ENCODE measurements around the gene FAM151A.
"Not testable (repeated sequence)": the region's sequence is repeated elsewhere in the genome, so short reads cannot be mapped to it uniquely, and the experiment has no call there.

The FAM151A gene

GRCh38 chr1:54636461-54637446, 13.4 kb upstream of the FAM151A start:
- DNase-seq, result not testable (repeated sequence)

GRCh38 chr1:54635804-54636203, 12.5 kb upstream of the FAM151A start:
- DNase-seq, result not testable (repeated sequence)

DNA sequence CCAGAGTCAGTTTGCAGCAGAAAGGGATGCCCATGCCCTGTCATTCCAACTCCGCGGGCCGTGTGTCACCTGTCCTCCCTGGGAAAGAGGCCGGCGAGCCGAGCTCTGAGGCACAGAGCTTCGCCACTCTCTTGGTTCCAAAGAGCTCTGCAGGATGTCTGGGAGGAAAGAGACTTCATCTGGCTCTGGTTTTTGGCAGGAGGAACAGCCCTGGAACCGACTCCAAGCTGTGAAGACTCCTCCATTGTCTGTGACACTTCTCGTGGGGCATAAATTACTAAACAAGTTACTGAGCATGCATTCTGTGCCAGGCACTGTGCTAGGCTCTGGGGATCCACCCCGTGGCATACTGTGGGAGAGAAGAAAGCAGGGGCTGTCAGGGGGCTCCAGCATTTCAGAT, 3.9 kb upstream of the FAM151A start:
- no peak for DNase-seq

- no peak for DNase-seq
These were observed 1.4 kb upstream of the FAM151A start for GRCh38 chr1:54624466-54625464.

GRCh38 chr1:54619749-54620148, 3.6 kb downstream of the FAM151A start:
- DNase-seq, result no peak

GRCh38 chr1:54615531-54616279, 7.6 kb downstream of the FAM151A start:
- no peak for DNase-seq

DNA sequence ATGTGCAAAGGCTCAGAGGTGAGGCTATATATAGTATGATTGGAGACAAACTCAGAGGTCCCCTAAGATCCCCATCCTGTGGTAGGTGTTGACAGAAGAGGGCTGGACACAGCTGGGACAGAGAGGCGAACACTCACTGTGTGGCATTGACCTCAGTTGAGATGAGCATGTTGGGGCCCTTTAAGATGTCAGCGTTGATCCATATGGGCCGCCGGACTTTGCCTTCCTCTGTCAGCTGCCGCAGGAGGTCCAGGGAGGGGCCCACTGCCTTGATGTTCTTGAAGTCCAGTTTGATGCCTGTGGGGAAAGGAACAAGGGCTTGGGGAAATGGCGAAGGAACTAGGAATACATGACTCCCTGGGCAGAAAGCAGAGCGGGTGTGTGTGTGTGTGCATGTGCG, 8.8 kb downstream of the FAM151A start:
- no peak for DNase-seq

GRCh38 chr1:54614024-54614423, 9.3 kb downstream of the FAM151A start:
- no peak for DNase-seq

- DNase-seq, result no peak
These were observed 11.7 kb downstream of the FAM151A start for GRCh38 chr1:54611621-54612020.

- no peak for DNase-seq
These were observed 12.4 kb downstream of the FAM151A start for GRCh38 chr1:54610601-54611580.

DNA sequence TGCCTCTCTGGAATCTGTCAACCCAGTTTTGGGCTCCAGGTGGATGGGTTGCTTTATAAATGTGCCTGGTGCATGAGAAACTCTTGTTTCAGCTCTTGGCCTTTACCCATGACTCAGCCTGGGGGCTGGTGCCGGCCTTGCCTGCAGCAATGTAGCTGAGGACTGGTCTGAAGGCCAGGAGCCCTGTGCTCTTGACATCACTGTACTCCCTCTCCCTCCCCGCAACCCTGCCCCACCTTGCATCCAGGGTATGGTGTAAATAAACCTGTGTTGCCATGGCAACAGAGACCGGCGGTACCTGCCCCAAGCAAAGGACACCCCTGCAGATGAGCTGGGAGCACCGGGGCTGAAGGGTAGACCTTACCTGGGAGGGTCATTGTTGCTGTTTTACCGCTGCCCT, 13.3 kb downstream of the FAM151A start:
- DNase-seq, result no peak

DNA sequence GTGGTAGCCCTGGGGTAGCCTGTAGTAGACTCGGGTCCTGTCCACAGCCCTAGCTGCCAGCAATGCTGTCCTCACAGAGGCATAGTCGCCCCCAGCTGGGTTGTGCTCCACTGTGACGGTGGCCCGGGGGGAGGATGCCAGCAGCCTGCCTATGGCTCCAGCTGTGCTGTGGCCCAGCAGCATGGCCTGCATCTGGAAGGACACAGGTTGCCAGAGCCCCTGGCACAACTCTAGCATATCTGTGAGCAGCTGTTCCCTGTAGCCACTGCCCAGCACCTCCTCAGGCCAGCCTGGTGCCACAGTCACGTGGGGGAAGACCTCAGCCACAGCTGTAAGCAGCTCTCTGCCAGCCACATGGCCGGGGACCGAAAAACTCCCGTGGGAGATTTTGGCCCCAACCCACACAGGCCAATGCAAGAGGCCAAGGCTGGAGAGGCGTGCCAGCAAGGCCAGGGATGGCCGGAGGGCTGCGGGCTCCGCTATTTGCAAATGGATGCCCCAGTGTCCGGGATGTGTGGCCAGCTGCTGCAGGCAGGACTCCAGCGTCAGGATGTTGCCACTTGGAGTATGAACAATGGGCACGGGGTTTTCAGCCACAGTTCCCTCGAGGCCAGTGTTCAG, 13.9 kb downstream of the FAM151A start:
- no peak for DNase-seq

GRCh38 chr1:54608566-54609230, 14.6 kb downstream of the FAM151A start:
- DNase-seq, result no peak

DNA sequence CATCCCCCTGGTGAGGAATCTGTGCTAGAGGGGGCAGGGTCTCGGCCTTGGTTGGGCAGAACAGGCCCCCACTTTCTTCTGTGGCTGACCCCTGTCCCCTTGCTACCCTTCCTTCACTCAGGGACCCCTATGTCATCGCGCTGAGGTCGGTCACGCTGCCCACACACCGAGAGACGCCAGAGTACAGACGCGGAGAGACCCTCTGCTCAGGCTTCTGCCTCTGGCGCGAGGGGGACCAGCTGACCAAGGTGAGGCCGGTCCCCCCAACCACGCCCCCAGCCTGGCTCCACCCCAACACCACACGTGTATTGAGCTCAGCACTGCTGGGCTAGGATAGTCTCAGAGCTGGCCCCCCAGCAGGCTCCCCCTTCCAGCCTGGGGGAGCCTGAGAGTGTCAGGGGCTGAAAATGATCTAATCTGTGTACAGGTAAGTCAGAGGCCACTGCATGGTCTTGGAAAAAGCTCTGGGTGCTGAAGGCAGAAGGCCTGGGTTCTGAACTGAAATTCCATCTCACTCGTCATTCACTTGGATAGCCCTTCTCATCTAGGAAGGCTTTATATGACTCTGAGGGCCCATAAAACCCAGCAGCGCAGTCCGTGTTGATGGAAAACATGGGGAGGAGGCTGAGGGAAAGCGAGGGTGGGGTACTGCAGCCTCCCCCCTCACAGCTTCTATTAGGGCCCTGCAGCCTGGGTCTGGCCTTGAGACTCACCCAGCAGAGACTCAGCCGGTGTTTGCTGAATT, 15.3 kb downstream of the FAM151A start:
- no peak for DNase-seq

- DNase-seq, result no peak
These were observed 16.4 kb downstream of the FAM151A start for GRCh38 chr1:54606990-54607325.

DNA sequence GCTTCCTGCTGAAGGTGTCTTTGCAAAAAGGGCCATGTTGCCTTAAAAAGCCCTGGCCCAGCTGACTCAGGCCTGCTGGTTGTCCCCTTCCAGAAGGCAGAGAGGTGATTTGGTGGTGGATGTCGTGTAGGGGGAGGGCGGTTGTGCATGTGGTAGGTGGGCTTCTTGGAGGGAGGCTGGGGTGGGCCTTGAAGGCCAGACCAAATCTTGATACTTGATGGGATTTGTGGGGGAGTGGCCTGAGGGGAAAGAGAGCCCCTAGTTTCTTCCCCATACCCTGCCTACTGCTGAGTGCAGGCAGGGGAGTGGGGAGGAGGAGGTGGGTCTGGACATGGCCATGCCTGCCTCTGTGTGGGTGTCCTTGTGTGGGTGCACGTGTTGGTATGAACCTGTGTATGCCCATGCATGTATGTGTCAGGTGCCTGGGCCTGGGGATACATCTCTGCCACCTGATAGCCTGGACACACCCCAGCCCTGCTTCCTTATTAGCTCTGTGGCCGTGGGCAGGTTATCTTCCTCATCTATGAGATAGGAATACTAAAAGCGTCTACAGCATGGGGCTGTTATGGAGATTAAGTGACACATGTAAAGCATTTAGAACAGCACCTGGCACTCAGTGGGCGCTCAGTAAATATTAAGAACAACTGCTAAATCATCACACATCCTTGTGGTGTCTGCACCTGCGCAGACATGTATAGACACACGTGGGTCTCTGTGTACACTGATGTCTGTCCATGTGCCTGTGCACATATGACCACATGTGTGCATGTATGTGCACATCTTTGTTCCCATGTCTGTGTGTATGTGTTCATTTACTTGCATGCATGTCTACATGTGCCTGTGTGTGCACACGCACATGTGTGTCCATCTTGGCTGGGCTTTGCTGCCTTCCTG, 17.0 kb downstream of the FAM151A start:
- DNase-seq, result no peak

DNA sequence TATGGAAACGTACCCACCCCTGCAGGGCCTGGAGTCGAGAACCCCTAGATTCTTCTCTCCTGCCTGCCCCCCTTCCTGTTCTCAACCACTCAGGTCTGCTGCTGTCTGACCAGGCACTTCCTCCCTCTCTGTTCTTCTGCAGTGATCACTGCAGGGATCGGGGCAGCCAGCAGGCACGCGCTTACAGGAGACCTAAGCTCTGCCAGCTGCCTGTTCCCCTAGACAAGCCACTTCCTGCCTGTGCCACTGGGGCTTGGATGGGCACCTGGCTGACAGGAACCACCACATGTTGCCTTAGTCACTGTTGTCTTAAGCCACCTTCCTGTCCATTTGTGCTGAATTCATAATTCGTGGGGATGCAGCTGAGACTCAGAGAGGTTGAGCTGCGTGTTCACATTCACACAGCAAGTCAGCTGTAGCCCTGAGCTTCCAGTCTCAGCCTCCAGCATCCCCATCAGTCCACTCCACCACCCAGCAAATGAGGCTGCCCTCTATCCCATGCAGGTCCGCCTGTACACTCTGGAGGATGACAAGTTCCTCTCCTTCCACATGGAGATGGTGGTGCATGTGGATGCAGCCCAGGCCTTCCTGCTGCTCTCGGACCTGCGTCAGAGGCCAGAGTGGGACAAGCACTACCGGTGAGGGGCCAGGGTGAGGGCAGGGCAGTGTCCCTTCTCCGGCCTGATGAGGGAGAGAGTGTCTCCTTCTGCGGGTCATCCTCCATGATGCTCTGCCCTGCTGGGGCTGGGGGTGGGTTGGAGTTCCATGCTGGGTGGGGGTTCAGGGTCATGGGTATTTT, 18.6 kb downstream of the FAM151A start:
- DNase-seq, result peak; percentile 27

DNA sequence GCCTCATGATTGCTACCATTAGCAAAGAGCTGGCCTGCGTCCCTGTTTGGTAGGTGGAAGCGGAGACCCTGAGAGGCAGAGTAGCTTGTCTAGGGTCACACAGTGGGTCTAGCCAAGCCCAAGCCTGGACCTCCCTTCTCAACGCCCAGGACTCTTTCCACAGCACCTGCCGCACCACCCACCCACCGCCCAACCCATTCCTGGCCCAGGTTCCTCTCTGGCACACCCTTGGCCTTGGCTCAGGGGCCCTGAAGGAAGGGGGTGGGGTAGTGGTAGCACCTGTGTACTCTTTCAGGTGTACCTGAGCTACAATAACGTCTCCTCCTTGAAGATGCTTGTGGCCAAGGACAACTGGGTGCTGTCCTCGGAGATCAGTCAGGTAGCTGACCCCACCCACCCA, 19.3 kb downstream of the FAM151A start:
- no peak for DNase-seq

Measured in CD4-positive, alpha-beta T cell treated with Interleukin-17A for 1 hour (primary cell).